MM.1S (cell line): ENCODE measurements around the gene LRRK1.

Experiments
- DNase-seq: peaks from one replicate; pipeline ENCODE4 v3.0.0-alpha.2; 2015
- H2AFZ ChIP-seq: fragments of 300-600 bp; sonication (generic); 2 replicates; pipeline ENCODE4 v1.6.0; 2016; ENCODE audit warnings: antibody characterized with exemption, low read length
- H3F3A ChIP-seq: fragments of 300-600 bp; sonication (generic); 2 replicates; pipeline ENCODE4 v1.6.1; 2016; ENCODE audit warnings: mild to moderate bottlenecking, antibody characterized with exemption, low read length, moderate library complexity, mixed read lengths; ENCODE audit not compliant: insufficient read depth
- H3K27ac ChIP-seq: fragments of 300-600 bp; sonication (generic); 2 replicates; pipeline ENCODE4 v1.5.1; 2016; ENCODE audit warnings: mild to moderate bottlenecking, low read length
- H3K27me3 ChIP-seq: fragments of 300-600 bp; sonication (generic); replicated peaks from 2 replicates; pipeline ENCODE4 v1.6.0; 2016; ENCODE audit warnings: low read length; ENCODE audit not compliant: insufficient read depth
- H3K36me3 ChIP-seq: fragments of 300-600 bp; sonication (generic); replicated peaks from 2 replicates; pipeline ENCODE4 v1.6.1; 2016; ENCODE audit warnings: mild to moderate bottlenecking, low read length, mixed read lengths; ENCODE audit not compliant: insufficient read depth
- H3K4me1 ChIP-seq: fragments of 300-600 bp; sonication (generic); 2 replicates; pipeline ENCODE4 v1.6.1; 2016; ENCODE audit warnings: low read length, mixed read lengths
- H3K4me2 ChIP-seq: fragments of 300-600 bp; sonication (generic); 2 replicates; pipeline ENCODE4 v1.6.0; 2016; ENCODE audit warnings: low read depth, low read length
- H3K4me3 ChIP-seq: fragments of 300-600 bp; sonication (generic); 2 replicates; pipeline ENCODE4 v1.5.1; 2016; ENCODE audit warnings: low read length, mixed read lengths
- H3K79me2 ChIP-seq: fragments of 300-600 bp; sonication (generic); 2 replicates; pipeline ENCODE4 v1.6.1; 2016; ENCODE audit warnings: mixed run types, low read length, mixed read lengths
- H3K9ac ChIP-seq: fragments of 300-600 bp; sonication (generic); 2 replicates; pipeline ENCODE4 v1.6.1; 2016; ENCODE audit warnings: low read length, mixed read lengths
- H3K9me2 ChIP-seq: fragments of 300-600 bp; sonication (generic); replicated peaks from 2 replicates; pipeline ENCODE4 v1.6.1; 2016; ENCODE audit warnings: mild to moderate bottlenecking, low read length, mixed read lengths; ENCODE audit not compliant: insufficient read depth
- H3K9me3 ChIP-seq: fragments of 300-600 bp; sonication (generic); replicated peaks from 2 replicates; pipeline ENCODE4 v1.6.1; 2016; ENCODE audit warnings: mild to moderate bottlenecking, low read length, mixed read lengths; ENCODE audit not compliant: insufficient read depth
- H4K20me1 ChIP-seq: fragments of 300-600 bp; sonication (generic); 2 replicates; pipeline ENCODE4 v1.6.1; 2016; ENCODE audit warnings: mild to moderate bottlenecking, low read length, moderate library complexity, mixed read lengths; ENCODE audit not compliant: insufficient read depth
- CTCF ChIP-seq: fragments of 300-600 bp; sonication (generic); IDR thresholded peaks from 2 replicates; pipeline ENCODE4 v1.5.1; 2016; ENCODE audit warnings: antibody characterized with exemption, low read length, mixed read lengths
- EZH2 ChIP-seq: fragments of 300-600 bp; sonication (generic); optimal IDR thresholded peaks from 2 replicates; pipeline ENCODE3; 2017; ENCODE audit warnings: low read depth, mild to moderate bottlenecking, antibody characterized with exemption, low read length, mixed read lengths
- EZH2phosphoT487 ChIP-seq: fragments of 300-600 bp; sonication (generic); IDR thresholded peaks from 2 replicates; pipeline ENCODE4 v1.6.1; 2018; ENCODE audit warnings: antibody characterized with exemption, low read length

Gene LRRK1

DNA sequence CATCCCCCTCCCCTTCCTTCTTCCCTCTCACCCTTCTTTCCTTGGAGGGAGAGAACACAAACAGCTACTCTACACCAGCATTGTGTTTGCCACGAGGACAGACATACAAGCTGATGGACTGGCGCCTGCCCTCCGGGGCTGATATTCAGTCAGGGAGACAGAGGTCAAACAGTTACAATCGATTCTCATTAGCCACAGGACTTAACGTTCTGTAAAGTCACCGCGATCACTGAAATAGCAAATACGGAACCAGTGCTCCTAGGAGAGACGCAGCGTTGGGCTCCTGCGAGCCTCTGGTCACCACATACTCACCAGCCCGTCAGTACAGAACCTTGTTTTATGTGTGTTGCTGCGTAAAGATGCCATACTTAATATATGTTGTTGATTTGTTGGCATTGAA is 108.8 kb downstream of the LRRK1 start:
- no peaks in the 10 kb centered on the region for H3K9me3 ChIP-seq
- H3K27me3 ChIP-seq, result no peaks in the 10 kb centered on the region
- no peaks in the 10 kb centered on the region for H4K20me1 ChIP-seq
- no peak overlapping the region for H3K27ac ChIP-seq
- no peaks in the 10 kb centered on the region for H3K36me3 ChIP-seq
- no peaks in the 10 kb centered on the region for H3K4me1 ChIP-seq
- no peak overlapping the region for H2AFZ ChIP-seq
- H3K4me2 ChIP-seq, result no peak overlapping the region
- H3K79me2 ChIP-seq, result no peaks in the 10 kb centered on the region
- H3F3A ChIP-seq, result no peaks in the 10 kb centered on the region
- H3K4me3 ChIP-seq, result no peak overlapping the region
- no peak for DNase-seq
- no peaks in the 10 kb centered on the region for H3K9me2 ChIP-seq
- no peak for TF ChIP-seq EZH2
- no peak for TF ChIP-seq EZH2phosphoT487
- no peak for TF ChIP-seq CTCF
- no peak overlapping the region for H3K9ac ChIP-seq

GRCh38 chr15:101028321-101028720 is 109.2 kb downstream of the LRRK1 start:
- H3K9me2 ChIP-seq, result no peaks in the 10 kb centered on the region
- no peak overlapping the region for H3K4me2 ChIP-seq

DNA sequence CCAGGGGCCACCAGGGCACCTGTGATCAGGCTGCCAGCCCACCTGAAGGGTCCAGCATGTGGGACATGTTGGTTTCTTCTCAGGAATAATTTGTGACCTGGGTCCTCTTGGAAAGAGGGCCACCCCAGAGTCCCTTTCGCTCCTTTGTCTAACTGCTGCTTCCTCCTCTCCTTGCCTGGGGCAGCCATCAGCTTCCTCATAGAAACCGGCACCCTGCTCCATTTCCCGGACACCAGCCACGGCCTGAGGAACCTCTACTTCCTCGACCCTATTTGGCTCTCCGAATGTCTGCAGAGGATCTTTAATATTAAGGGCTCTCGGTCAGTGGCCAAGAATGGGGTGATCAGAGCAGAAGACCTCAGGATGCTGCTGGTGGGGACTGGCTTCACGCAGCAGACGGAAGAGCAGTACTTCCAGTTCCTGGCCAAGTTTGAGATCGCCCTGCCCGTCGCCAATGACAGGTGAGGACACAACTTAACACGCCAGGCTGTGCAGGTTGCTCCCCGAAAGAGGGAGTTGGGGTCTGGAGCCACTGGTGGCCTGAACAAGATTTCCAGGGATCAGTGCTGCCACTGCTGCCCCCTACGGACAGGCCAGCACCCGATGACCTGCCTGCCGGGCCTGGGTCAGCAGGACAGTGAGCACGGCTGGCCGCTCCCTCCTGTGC is 109.7 kb downstream of the LRRK1 start:
- Histone ChIP-seq H3K79me2 (no peaks in the 10 kb centered on the region), H3K36me3 (no peaks in the 10 kb centered on the region), H3K9me2 (no peaks in the 10 kb centered on the region), H3K4me1 (0 out of 2 replicates have a peak, but pooled peaks cover 9% of the 10 kb centered on the region), H3K9ac (no peak overlapping the region), H3K4me3 (no peak overlapping the region), H3F3A (no peaks in the 10 kb centered on the region), H3K27me3 (no peaks in the 10 kb centered on the region), H4K20me1 (no peaks in the 10 kb centered on the region), H3K9me3 (no peaks in the 10 kb centered on the region), H3K4me2 (no peak overlapping the region), H2AFZ (no peak overlapping the region), H3K27ac (no peak overlapping the region)
- no peak for TF ChIP-seq CTCF
- no peak for DNase-seq

More at GRCh38 chr15:101028321-101028720, 109.2 kb downstream of the LRRK1 start:
- H2AFZ ChIP-seq, result no peak overlapping the region
- H3K9me3 ChIP-seq, result no peaks in the 10 kb centered on the region
- DNase-seq, result no peak
- no peak overlapping the region for H3K9ac ChIP-seq
- H3K36me3 ChIP-seq, result no peaks in the 10 kb centered on the region
- no peak overlapping the region for H3K27ac ChIP-seq
- no peaks in the 10 kb centered on the region for H3F3A ChIP-seq
- TF ChIP-seq EZH2phosphoT487 (no peak), CTCF (no peak), EZH2 (no peak)
- H3K27me3 ChIP-seq, result no peaks in the 10 kb centered on the region
- 0 out of 2 replicates have a peak, but pooled peaks cover 3% of the 10 kb centered on the region for H3K4me1 ChIP-seq
- no peaks in the 10 kb centered on the region for H4K20me1 ChIP-seq
- H3K4me3 ChIP-seq, result no peak overlapping the region
- H3K79me2 ChIP-seq, result no peaks in the 10 kb centered on the region
